MM.1S (cell line): ENCODE measurements around the gene ADK.

Source experiments
- DNase-seq: peaks from one replicate; pipeline ENCODE4 v3.0.0-alpha.2; 2015
- H2AFZ ChIP-seq: fragments of 300-600 bp; sonication (generic); 2 replicates; pipeline ENCODE4 v1.6.0; 2016; ENCODE audit warnings: antibody characterized with exemption, low read length
- H3F3A ChIP-seq: fragments of 300-600 bp; sonication (generic); 2 replicates; pipeline ENCODE4 v1.6.1; 2016; ENCODE audit warnings: mild to moderate bottlenecking, antibody characterized with exemption, low read length, moderate library complexity, mixed read lengths; ENCODE audit not compliant: insufficient read depth
- H3K27ac ChIP-seq: fragments of 300-600 bp; sonication (generic); 2 replicates; pipeline ENCODE4 v1.5.1; 2016; ENCODE audit warnings: mild to moderate bottlenecking, low read length
- H3K27me3 ChIP-seq: fragments of 300-600 bp; sonication (generic); replicated peaks from 2 replicates; pipeline ENCODE4 v1.6.0; 2016; ENCODE audit warnings: low read length; ENCODE audit not compliant: insufficient read depth
- H3K36me3 ChIP-seq: fragments of 300-600 bp; sonication (generic); replicated peaks from 2 replicates; pipeline ENCODE4 v1.6.1; 2016; ENCODE audit warnings: mild to moderate bottlenecking, low read length, mixed read lengths; ENCODE audit not compliant: insufficient read depth
- H3K4me1 ChIP-seq: fragments of 300-600 bp; sonication (generic); 2 replicates; pipeline ENCODE4 v1.6.1; 2016; ENCODE audit warnings: low read length, mixed read lengths
- H3K4me2 ChIP-seq: fragments of 300-600 bp; sonication (generic); 2 replicates; pipeline ENCODE4 v1.6.0; 2016; ENCODE audit warnings: low read depth, low read length
- H3K4me3 ChIP-seq: fragments of 300-600 bp; sonication (generic); 2 replicates; pipeline ENCODE4 v1.5.1; 2016; ENCODE audit warnings: low read length, mixed read lengths
- H3K79me2 ChIP-seq: fragments of 300-600 bp; sonication (generic); 2 replicates; pipeline ENCODE4 v1.6.1; 2016; ENCODE audit warnings: mixed run types, low read length, mixed read lengths
- H3K9ac ChIP-seq: fragments of 300-600 bp; sonication (generic); 2 replicates; pipeline ENCODE4 v1.6.1; 2016; ENCODE audit warnings: low read length, mixed read lengths
- H3K9me2 ChIP-seq: fragments of 300-600 bp; sonication (generic); replicated peaks from 2 replicates; pipeline ENCODE4 v1.6.1; 2016; ENCODE audit warnings: mild to moderate bottlenecking, low read length, mixed read lengths; ENCODE audit not compliant: insufficient read depth
- H3K9me3 ChIP-seq: fragments of 300-600 bp; sonication (generic); replicated peaks from 2 replicates; pipeline ENCODE4 v1.6.1; 2016; ENCODE audit warnings: mild to moderate bottlenecking, low read length, mixed read lengths; ENCODE audit not compliant: insufficient read depth
- H4K20me1 ChIP-seq: fragments of 300-600 bp; sonication (generic); 2 replicates; pipeline ENCODE4 v1.6.1; 2016; ENCODE audit warnings: mild to moderate bottlenecking, low read length, moderate library complexity, mixed read lengths; ENCODE audit not compliant: insufficient read depth
- EZH2 ChIP-seq: fragments of 300-600 bp; sonication (generic); optimal IDR thresholded peaks from 2 replicates; pipeline ENCODE3; 2017; ENCODE audit warnings: low read depth, mild to moderate bottlenecking, antibody characterized with exemption, low read length, mixed read lengths
- EZH2phosphoT487 ChIP-seq: fragments of 300-600 bp; sonication (generic); IDR thresholded peaks from 2 replicates; pipeline ENCODE4 v1.6.1; 2018; ENCODE audit warnings: antibody characterized with exemption, low read length
- TF ChIP-seq, protein P1 (sequence below): fragments of 300-600 bp; sonication (generic); IDR thresholded peaks from 2 replicates; pipeline ENCODE4 v1.5.1; 2016; ENCODE audit warnings: antibody characterized with exemption, low read length, mixed read lengths

ADK gene

DNA sequence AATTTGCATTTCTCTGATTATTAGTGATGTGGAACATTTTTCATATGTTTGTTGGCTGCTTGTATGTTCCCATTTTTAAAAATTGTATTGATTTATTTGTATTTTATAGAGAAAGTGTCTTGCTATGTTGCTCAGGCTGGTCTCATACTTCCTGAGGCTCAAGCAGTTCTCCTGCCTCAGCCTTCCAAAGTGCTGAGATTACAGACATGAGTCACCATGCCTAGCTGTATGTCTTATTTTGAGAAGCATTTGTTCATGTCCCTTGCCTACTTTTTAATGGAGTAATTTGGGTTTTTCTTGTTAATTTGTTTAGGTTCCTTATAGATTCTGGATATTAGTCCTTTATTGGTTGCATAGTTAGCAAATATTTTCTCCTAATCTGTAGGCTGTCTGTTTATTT lies 461.2 kb downstream of the ADK start:
- Histone ChIP-seq H3K4me2 (no peak overlapping the region), H3K27me3 (no peaks in the 10 kb centered on the region), H3K36me3 (no peaks in the 10 kb centered on the region), H3K4me1 (no peaks in the 10 kb centered on the region), H3K9ac (no peak overlapping the region), H3K9me2 (no peaks in the 10 kb centered on the region), H3F3A (no peaks in the 10 kb centered on the region), H4K20me1 (no peaks in the 10 kb centered on the region), H2AFZ (no peak overlapping the region), H3K9me3 (no peaks in the 10 kb centered on the region), H3K79me2 (no peaks in the 10 kb centered on the region), H3K4me3 (no peak overlapping the region), H3K27ac (no peak overlapping the region)
- TF ChIP-seq EZH2 (no peak), EZH2phosphoT487 (no peak)
- TF ChIP-seq, protein P1, sequence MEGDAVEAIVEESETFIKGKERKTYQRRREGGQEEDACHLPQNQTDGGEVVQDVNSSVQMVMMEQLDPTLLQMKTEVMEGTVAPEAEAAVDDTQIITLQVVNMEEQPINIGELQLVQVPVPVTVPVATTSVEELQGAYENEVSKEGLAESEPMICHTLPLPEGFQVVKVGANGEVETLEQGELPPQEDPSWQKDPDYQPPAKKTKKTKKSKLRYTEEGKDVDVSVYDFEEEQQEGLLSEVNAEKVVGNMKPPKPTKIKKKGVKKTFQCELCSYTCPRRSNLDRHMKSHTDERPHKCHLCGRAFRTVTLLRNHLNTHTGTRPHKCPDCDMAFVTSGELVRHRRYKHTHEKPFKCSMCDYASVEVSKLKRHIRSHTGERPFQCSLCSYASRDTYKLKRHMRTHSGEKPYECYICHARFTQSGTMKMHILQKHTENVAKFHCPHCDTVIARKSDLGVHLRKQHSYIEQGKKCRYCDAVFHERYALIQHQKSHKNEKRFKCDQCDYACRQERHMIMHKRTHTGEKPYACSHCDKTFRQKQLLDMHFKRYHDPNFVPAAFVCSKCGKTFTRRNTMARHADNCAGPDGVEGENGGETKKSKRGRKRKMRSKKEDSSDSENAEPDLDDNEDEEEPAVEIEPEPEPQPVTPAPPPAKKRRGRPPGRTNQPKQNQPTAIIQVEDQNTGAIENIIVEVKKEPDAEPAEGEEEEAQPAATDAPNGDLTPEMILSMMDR: no peak
- DNase-seq: no peak

DNA sequence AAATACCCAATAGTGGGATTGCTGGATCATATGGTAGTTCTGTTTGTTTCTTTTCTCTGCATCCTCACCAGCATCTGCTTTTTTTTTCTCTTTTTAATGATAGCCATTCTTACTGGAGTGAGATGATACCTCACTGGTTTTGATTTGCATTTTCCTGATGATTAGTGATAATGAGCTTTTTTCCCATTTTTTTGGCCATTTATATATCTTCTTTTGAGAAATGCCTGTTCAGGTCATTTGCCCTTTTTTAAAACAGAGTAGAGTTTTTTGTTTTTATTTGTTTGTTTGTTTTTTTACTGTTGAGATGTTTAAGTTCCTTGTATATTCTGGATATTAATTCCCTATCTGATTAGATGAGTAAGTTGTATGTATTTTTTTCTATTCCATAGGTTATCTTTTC lies 469.6 kb downstream of the ADK start:
- Histone ChIP-seq H3K9ac (no peak overlapping the region), H3K9me2 (no peaks in the 10 kb centered on the region), H3F3A (no peaks in the 10 kb centered on the region), H3K79me2 (no peaks in the 10 kb centered on the region), H3K36me3 (no peaks in the 10 kb centered on the region), H3K27me3 (no peaks in the 10 kb centered on the region), H4K20me1 (no peaks in the 10 kb centered on the region), H3K9me3 (no peaks in the 10 kb centered on the region), H3K27ac (no peak overlapping the region), H3K4me3 (no peak overlapping the region), H3K4me2 (no peak overlapping the region), H2AFZ (no peak overlapping the region), H3K4me1 (no peaks in the 10 kb centered on the region)
- DNase-seq: no peak
- TF ChIP-seq EZH2: no peak

DNA sequence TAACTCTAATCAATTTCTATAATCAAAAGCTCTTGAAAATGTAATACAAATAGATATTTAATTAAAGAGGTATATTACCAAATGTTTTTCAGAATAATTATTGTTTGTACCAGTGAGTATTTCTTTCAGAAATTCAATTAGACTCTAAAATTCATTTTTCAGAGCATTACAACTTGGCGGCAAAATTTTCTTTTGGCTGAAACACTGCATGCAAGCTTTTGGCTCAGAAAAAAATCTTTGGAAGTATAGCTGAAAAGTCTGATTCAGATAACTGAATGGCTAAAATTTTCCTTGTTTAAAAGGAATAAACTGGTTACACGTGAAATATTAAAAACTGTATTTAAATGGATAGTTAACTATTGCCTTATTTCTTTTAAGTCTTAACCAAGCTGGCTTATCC lies 472.8 kb downstream of the ADK start:
- H3K79me2 ChIP-seq: no peaks in the 10 kb centered on the region
- TF ChIP-seq, protein P1: no peak
- TF ChIP-seq EZH2phosphoT487 (no peak), EZH2 (no peak)
- no peak overlapping the region for H3K4me2 ChIP-seq
- H4K20me1 ChIP-seq: no peaks in the 10 kb centered on the region
- H2AFZ ChIP-seq: no peak overlapping the region
- H3K27me3 ChIP-seq: no peaks in the 10 kb centered on the region
- DNase-seq: no peak
- H3K27ac ChIP-seq: no peak overlapping the region
- no peak overlapping the region for H3K9ac ChIP-seq
- no peaks in the 10 kb centered on the region for H3K4me1 ChIP-seq
- no peaks in the 10 kb centered on the region for H3K9me2 ChIP-seq
- no peak overlapping the region for H3K4me3 ChIP-seq
- no peaks in the 10 kb centered on the region for H3K36me3 ChIP-seq
- H3F3A ChIP-seq: no peaks in the 10 kb centered on the region
- no peaks in the 10 kb centered on the region for H3K9me3 ChIP-seq

DNA sequence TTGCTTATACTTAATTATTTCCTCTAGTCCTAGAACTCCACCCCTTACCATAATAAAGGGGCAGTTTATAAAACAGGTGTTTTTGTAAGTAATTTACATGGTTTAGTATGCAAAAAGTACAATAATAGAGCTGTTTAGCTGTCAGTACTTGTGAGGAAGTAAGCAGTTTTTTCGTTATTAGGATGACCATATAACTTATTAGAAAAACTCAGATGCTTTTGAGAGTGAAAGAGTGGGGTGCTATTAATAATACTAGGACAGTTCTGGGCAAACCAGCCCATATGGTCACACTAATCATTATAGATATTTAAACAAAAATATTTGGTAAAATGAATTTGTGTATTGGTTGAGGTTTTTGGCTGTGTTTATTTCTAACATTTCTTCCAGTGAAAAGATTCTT lies 473.5 kb downstream of the ADK start:
- Histone ChIP-seq H2AFZ (no peak overlapping the region), H3K4me2 (no peak overlapping the region), H3K9ac (no peak overlapping the region), H4K20me1 (no peaks in the 10 kb centered on the region), H3K4me1 (no peaks in the 10 kb centered on the region), H3K79me2 (no peaks in the 10 kb centered on the region), H3K4me3 (no peak overlapping the region), H3K9me2 (no peaks in the 10 kb centered on the region), H3K27me3 (no peaks in the 10 kb centered on the region), H3K27ac (no peak overlapping the region), H3F3A (no peaks in the 10 kb centered on the region), H3K36me3 (no peaks in the 10 kb centered on the region), H3K9me3 (no peaks in the 10 kb centered on the region)
- DNase-seq: no peak
- no peak for TF ChIP-seq EZH2
- TF ChIP-seq, protein P1: no peak
- TF ChIP-seq EZH2phosphoT487: no peak
